ENCODE measurements around the gene SPATA3.
"Not testable (repeated sequence)": the region's sequence is repeated elsewhere in the genome, so short reads cannot be mapped to it uniquely, and the experiment has no call there.

The SPATA3 gene

DNA sequence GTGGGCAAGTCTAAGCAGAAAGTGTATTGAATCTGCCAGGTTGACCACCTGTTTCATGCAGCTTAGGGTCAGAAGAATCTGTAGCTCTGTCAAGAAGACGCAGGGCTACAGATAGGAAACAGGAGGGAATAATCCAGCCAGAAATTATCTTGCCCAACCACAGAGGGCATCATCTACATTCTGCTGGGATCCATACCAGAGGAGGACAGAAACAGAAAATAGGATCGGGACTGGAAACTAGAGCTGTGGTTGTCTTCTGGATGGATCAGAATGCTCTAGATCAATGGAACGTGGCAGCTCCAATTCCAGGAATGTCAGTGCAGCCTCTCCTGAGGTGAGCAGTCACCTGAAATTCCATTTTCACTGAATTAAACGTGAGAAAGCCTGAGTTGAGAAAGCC, 3.6 kb downstream of the SPATA3 start:
- no peak for DNase-seq

DNA sequence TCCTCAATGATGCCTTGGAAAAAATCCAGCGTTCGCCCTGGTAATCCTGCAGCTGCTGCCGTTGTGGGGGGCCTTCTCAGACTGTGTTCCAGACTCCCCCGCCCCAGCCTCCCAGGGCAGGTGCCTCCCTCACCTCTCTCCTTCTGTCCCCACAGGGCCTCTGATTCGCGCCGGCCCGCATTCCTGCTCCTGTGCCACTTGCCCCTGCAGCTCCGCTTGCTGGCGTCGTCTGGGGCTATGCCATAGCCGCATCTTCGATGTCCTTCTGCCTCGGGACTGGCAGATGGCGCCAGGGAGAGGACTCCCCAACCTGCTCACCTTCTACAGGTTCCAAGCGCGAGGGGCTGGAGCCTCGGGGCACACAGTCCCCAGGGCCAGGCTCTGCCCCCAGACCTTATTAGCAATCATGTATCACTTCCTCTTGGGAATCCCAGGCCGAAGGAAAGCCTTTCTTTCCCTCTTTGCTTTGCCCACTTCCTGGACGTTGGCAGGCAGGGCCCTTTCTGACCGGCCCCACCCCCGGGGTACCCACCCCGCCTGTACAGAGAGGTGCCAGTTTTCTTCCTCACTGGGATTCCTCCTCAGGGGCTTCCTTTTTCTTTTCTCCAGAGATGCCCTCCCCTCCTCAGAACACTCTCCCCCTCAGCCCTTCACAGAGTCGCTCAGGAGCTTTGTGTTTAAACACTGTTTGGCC, 4.4 kb downstream of the SPATA3 start:
- DNase-seq, result no peak

DNA sequence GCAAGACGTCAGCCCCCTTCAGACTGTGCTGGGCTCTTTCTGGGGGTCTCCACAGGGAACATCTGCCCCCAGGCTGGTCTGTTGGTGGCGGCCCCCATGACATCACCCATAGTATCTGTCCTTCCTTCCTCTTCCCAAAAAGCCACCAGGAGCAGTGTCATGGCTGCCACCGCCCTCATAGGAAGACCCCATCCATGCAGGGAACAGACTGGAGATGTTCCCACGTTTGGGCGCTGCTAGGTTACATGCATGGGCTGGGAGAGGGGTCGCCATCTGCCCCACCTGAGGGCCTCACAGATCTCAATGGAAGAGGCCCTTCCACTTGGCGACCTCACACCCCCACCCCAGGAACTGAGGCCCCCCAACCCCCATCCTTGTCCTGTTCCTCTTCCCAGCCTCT, 5.1 kb downstream of the SPATA3 start:
- DNase-seq, result no peak

DNA sequence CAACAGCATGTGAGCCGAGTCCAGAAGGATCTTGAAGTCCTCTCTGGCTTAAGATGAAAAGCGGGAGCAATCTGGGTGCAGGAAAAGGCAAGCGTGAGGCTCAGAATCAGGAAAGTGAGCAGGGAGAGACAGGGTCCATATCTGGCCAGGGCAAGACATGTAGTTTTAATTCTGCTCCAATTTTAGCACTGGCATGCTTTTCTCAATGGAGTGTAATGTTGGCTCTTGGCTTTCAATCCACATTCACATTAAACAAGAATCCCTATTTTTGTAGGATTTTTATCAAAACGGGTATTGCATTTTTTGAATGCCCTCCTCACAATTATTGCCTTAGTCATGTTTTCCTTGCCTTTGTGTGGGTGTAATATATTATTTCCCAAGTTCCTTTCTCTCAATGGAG, 6.0 kb downstream of the SPATA3 start:
- no peak for DNase-seq

DNA sequence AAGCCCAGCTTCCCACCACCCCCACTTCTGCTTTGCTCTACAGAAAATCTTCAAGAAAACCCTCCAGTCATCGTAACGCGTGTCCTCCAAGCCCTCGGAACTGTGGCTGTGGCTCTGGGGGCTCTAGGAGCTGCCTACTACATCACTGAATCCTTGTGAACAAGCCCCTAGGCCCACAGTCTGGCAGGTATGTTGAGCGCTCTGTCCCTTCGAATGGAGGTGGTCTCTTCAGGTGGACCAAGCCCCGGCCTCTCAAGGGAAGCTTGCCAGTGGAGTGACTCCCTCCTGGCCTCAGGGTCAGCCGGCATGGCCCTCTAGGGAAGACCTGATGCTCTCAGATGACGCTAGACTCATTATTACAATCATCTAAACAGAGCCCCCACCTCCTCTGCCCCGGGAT, 6.7 kb downstream of the SPATA3 start:
- no peak for DNase-seq

DNA sequence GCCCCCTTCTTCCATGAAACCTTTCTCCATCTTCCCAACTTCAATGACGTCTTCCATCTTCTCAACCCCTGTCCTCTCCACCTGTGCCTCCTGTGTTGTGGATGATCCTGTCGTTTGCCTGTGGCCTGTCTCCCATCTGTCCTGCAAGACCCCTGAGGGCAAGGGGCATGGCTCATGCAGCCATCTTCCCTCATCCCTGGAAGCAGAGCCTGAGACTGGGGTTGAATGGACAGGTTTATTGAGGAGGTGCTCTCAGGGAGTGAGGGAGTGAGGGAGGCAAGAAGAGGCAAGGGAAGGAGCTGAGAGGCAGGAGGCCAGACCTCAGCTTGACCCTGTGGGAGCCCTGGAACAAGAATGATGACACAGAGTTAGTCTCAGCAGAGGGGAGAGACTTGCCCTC, 7.3 kb downstream of the SPATA3 start:
- no peak for DNase-seq

DNA sequence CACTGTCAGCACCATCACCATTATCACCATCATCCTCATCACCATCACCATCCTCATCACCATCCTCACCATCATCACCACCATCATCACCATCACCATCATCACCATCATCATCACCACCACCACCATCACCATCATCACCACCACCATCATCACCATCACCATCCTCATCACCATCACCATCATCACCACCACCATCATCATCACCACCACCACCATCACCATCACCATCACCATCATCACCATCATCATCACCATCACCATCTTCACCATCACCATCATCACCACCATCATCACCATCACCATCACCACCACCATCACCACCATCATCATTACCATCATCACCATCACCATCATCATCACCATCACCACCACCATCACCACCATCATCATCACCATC, 9.0 kb downstream of the SPATA3 start:
- DNase-seq, result not testable (repeated sequence)

DNA sequence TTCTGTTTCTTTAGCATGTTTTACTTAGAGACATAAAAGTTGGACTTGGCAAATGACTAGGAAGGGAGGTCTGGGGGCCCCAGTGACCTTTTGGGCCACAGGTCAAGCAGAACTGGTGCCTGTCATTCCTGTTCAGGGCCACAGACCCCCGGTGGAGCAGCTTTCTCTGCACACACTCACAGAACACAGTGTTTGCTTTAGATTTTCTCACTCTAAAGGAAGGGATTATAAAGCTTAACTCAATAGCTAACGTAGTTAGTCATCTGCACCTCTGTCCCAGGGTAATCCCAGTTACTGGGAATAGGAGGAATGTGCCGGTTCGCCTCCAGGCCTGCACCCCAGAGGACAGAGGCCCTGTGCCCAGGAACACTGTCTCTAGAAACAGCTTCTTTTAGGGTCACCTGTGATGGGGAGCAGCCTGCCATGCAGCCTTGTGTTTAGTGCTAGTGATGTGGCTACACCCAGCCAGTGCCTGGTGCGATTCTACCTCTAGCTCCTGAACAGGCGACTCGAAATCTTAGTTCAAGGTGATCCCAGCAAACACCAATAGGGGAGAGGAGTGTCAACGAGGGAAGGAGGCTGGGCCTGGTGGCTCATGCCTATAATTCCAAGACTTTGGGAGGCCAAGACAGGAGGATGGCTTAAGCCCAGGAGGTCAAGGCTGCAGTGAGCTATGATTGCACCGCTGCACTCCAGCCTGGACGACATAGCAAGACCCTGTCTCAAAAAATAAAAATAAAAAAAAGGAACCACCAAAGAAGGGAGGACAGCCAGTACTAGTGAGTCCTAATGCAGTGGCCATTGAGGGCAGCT, 11.6 kb downstream of the SPATA3 start:
- DNase-seq, result no peak

DNA sequence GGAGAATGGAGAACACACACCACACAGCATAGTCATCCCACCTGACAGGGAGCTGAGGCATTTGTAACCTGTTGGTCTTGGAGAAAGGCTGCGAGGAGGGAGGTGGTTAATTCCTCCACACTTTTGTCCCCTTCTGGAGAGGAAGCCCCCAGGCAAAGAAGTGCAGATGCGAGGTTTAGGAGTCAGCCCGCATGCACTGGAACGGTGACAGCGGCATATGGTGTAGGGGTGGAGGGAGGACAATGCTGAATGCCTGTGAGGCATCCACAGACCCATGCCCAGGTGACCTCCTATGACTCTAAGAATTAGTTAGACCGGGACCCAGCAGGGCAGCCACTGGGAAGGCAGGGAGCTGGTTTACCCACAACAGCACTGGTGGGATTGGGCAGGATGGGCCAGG, 12.2 kb downstream of the SPATA3 start:
- no peak for DNase-seq

DNA sequence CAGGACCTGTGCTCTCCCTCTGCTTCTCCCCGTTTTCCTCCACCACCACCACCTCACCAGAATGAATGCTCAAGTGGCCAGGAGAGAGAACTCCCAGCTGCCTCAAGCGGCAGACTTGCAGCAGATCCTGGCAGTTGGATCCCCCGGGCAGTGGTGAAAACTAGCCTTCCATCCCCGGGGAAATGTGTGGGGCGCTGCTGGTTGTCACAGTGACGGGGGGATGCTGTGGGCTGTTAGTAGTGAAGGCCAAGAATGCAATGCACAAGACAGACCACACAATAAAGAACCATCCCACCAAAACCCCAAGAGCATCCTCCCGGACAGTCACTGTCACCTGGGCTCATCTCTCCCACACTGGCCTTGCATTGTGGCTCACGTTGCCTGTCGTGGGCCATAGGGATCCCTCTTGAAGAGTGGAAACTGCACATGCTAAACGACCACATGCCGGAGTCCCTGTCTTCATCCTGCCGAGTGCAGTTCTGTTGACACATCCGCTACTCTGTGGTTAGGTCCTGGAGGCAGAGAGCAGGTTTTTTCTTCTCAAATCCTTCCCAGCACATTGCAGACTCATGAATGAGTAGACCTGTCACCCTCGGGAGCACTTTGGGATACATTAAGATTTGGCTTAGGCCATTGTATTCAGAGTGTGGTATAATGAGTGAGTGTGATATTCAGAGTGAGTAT, 13.5 kb downstream of the SPATA3 start:
- DNase-seq, result no peak

DNA sequence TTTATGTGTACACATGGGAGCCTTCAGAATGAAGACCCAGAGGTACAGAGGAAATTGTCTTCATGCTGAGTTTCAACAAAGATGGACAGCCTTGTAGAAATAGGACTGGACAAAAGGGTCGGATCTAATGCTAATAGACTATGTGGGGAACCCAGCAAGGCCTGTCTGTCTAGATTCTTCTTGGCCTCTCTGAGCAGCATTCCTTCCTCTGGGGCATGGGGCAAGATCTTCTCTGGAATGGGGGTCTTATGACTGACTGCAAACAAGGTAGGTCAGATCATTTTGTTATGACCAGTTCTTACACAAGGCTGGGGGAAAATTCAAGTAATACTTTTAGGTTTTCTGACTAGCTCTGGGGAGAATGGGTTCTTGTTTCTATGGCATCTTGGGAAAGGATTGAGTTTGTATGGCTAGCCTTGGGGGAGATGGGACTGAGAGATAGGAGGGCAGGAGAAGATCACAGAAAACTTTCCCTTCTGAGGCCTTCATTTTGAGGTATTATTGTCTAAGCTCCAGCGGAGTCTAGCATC, 14.3 kb downstream of the SPATA3 start:
- no peak for DNase-seq

DNA sequence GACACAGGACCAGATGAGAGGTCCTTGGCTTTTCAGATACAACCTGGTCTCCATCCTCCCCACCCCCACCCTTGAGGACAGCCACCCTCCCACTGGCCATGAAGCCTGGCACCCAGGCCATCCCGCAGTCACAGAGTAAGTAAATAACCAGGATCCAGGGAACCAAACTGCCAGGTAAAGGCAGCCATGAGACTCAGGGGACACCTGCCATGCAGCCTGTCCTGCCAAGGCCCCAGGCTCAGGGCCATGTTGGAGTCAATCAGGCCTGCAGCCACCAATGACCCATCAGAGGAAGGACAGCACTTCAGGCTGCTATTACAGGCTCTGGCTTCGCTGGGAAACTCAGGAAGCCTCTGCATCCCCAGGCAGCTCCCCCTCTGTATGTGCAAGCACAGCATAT, 15.6 kb downstream of the SPATA3 start:
- DNase-seq, result no peak

DNA sequence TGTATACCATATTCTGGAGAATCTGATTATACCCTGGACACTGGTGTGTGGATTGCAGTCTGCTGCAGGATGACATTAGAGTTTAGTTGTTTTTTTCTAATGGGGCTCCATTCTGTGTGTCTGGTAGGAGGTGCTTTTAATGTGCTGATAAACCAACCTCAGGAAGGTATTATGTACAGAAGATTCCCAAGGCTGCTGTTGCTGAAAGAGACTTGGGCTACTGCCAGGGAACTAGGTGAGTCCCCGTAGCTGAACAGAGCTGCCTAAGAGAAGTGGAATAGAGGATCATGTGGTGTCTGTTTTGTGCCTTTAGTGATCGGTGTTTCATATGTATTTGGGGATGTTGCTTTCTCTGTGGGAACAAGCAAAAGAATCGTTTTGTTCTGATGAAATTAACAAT, 16.5 kb downstream of the SPATA3 start:
- DNase-seq, result no peak

DNA sequence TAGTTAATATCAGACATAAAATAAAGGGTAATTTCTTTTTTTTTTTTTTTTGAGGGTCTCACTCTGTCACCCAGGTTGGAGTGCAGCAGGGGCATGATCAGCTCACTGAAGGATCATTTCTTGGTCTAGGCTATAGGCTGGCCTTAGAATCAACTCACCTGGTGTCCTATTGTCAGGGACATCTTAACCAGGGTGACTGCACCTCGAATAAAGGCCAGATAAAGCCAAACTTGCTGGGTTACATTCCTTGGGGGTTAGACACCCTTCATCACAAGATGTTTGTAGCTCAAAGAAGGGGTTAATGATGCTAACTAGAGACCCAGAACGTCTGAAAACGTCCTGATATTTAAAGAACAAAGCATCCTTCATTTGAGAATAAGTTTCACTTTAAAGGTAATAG, 17.9 kb downstream of the SPATA3 start:
- no peak for DNase-seq

DNA sequence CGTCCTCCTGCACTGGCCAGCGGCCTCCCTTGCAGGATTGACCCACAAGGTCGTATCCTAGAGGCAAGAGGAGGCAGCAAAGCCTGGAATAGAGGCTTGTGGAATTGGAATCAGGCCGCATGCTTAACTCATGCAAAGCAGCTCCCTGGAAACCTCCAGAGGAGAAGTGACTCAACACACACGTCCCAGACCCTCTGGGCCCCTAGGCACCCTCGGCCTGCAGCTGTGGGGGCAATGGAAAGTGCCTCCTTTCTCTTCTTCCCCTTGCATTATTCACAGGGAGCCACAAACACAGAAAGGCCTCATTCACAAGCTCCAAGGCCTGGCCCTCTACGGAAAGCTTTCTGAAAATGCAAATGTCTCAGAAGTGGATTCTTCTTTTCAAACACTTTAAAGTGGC, 19.6 kb downstream of the SPATA3 start:
- no peak for DNase-seq

DNA sequence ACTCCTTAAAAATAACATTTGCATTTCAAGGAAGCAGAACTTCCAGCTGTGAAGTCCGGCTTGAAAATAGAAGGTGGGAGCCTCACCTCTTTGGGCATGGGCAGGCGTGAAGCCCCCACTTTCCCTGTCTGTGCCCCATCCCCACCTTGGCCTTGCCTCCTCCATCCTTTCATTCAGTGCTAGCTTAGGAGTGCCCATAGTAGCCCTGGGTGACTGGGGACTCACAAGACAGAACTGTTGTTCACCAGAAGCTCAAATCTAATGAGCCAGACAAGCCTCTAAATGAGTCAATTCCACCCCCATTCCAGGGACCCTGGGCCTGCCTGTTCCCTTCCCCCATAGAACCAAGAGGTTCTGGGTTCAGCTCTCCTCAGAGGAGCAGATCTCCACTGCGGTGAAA, 20.0 kb downstream of the SPATA3 start:
- no peak for DNase-seq

DNA sequence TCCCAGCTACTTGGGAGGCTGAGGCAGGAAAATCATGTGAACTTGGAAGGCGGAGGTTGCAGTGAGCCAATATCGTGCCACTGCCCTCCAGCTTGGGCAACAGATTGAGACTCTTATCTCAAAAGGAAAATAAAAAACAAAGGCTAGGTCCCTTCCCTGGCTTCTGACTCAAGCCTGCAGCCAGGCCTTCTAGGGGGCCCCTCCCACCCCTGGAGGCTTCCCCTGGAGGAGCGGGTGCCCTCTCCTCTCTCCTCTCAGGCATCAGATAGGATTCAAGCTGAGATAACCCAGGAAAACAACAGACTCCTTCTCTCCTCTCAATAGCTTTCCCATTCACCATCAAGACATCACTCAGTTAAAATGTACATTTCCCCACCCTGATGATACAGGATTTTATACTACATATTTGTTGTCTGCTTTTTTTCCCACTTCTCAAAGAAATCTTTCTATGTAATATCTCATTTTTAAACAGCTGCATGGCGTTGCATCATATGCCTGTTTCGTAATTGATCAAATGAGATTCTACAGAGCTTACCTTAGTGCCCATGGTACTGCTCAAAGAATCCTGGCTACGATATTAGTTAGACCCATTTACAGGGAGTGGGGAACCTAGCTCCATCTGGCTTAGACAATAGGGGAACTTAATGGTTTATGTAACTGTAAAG, 20.8 kb downstream of the SPATA3 start:
- DNase-seq, result no peak

DNA sequence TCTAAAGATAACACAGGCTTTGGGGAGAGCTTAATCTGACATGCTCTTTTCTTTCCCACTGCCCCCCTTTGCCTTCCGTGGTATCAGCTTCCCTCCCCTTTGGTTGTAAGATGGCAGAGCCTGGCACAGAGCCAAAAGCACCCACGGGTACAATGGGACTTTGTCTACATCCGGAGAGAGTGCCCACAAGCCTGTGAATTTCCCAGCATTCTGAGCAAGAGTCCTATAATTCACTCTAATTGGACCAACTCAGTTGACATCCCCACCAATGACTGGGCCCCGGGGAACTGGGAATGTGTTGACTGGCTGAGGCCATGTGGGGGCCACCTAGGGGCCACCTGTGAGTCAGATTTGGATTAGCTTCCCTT, 21.3 kb downstream of the SPATA3 start:
- DNase-seq, result no peak

DNA sequence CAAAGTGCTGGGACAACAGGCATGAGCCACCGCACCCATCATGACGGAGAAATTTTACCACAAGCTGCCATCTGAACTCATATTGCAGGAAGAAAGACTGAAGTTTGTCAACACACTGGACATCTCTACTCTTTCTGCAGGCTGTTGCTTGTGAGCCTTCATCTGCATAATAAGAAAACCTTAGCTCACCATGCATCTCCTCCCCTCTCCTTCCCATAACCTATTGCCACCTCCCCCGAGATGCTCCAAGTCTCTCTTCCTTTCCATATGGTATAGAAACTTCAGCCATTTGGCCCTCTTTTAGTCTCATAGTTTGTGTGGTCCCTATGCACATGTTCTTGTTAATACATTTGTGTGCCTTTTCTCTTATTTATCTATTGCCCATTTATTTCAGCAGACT, 22.3 kb downstream of the SPATA3 start:
- DNase-seq, result no peak

DNA sequence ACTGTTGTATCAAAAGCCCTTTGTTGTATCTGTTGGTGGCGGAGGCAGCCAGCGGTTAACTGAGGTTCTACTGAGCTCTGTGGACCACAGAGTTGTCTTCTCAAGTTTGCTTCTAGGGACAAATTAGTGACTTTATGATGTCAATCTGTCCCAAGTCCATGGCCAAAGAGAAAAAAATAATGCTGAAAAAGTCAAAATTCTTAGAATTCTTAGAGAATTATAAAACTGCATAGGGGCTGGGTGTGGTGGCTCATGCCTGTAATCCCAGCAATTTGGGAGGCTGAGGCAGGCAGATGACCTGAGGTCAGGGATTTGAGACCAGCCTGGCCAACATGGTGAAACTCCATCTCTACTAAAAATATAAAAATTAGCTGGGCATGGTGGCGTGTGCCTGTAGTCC, 29.1 kb downstream of the SPATA3 start:
- DNase-seq, result not testable (repeated sequence)

DNA sequence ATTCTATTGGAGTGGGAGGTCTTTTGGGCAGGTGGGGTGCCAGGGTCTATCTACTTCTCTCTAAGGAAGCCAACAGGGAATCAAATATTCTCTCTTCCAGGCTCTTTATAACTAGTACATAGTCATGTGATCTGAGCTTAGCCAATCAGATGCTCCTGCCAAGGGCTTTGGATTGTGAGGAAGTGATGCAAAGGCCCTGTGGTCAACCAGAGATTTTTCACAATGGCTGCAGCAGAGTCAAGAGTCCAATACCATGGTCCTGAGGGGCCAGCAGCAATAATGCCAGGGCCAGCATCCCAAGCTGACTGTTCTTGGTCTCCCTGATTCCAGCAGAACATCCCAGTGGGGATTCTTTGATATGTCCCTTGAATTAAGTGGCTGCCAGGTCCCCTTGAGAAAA, 33.0 kb downstream of the SPATA3 start:
- DNase-seq, result no peak

DNA sequence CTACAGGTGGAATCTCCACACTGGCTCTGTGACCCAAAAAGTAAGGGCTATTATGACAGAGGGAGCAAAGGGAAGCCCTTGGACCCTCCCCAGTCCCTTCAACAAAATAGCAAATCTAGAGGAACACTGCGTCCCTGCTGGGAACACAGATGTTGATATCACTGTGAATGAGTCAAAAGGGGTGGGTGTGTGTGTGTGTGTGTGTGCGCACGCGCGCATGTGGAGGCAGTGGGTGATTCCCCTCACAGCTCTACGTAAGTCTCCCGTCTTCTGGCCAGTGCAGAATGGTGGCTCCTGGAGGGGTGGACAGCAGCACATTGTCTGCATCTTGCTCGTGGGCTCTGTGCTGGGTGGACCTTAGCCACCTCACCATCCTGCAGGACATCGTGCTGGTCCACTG, 33.6 kb downstream of the SPATA3 start:
- no peak for DNase-seq

DNA sequence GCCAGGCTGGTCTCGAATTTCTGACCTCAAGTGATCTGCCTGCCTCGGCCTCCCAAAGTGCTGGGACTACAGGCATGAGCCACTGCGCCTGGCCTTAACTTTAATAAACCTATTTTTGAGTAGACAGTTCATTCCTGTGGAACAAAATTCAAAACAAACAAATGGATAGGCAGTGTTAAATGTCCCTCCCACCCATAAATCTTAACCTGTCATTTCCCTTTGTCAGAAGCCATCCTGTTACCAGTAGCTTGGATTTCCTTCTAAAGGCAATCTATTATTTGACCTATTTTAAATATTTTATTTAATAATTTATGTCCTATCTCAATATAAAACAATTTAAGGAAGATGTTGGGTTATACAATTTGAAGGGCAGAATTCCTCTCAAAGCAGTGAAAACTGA, 34.8 kb downstream of the SPATA3 start:
- DNase-seq, result no peak
